GM06990 (cell line): ENCODE results near the gene CYFIP1.
A peak's percentile ranks its signal among the peaks of the same experiment; 100 is the strongest.

ENCODE experiments used
- DNase-seq: peaks from one replicate; pipeline ENCODE4 v3.0.0-alpha.2; 2011; ENCODE audit not compliant: insufficient read length; ENCODE audit errors: extremely low read depth
- H3K27me3 ChIP-seq: replicated peaks from 2 replicates; pipeline ENCODE4 v1.6.0; 2011; ENCODE audit warnings: low read length; ENCODE audit not compliant: control insufficient read depth, insufficient read depth
- H3K36me3 ChIP-seq: 2 replicates; pipeline ENCODE4 v1.5.1; 2011; ENCODE audit warnings: low read length; ENCODE audit not compliant: control insufficient read depth, insufficient read depth
- H3K4me3 ChIP-seq: replicated peaks from 2 replicates; pipeline ENCODE4 v1.5.1; 2011; ENCODE audit warnings: low read depth, mild to moderate bottlenecking, control low read depth, low read length
- CTCF ChIP-seq: IDR thresholded peaks from 2 replicates; pipeline ENCODE4 v1.5.1; 2011; ENCODE audit warnings: low read length, control low read depth, mild to moderate bottlenecking, inconsistent platforms; ENCODE audit not compliant: insufficient read depth, poor library complexity, severe bottlenecking

Gene CYFIP1

GRCh38 chr15:22885120-22885519 lies 95.0 kb downstream of the CYFIP1 start:
- Histone ChIP-seq H3K27me3 (no peaks in the 10 kb centered on the region), H3K4me3 (no peak overlapping the region), H3K36me3 (peaks cover 9% of the 10 kb centered on the region)
- no peak for TF ChIP-seq CTCF
- DNase-seq, result no peak

GRCh38 chr15:22884344-22884743 lies 95.8 kb downstream of the CYFIP1 start:
- H3K36me3 ChIP-seq, result peaks cover 9% of the 10 kb centered on the region
- H3K4me3 ChIP-seq, result no peak overlapping the region
- H3K27me3 ChIP-seq, result no peaks in the 10 kb centered on the region
- peak; percentile 22 for TF ChIP-seq CTCF
- DNase-seq, result no peak

GRCh38 chr15:22883196-22883595 lies 97.0 kb downstream of the CYFIP1 start:
- Histone ChIP-seq H3K4me3 (no peak overlapping the region), H3K36me3 (peaks cover 9% of the 10 kb centered on the region), H3K27me3 (no peaks in the 10 kb centered on the region)
- TF ChIP-seq CTCF, result no peak
- no peak for DNase-seq

GRCh38 chr15:22881739-22882440 lies 98.3 kb downstream of the CYFIP1 start:
- TF ChIP-seq CTCF, result no peak
- Histone ChIP-seq H3K36me3 (peaks cover 14% of the 10 kb centered on the region), H3K4me3 (no peak overlapping the region), H3K27me3 (no peaks in the 10 kb centered on the region)
- DNase-seq, result no peak

DNA sequence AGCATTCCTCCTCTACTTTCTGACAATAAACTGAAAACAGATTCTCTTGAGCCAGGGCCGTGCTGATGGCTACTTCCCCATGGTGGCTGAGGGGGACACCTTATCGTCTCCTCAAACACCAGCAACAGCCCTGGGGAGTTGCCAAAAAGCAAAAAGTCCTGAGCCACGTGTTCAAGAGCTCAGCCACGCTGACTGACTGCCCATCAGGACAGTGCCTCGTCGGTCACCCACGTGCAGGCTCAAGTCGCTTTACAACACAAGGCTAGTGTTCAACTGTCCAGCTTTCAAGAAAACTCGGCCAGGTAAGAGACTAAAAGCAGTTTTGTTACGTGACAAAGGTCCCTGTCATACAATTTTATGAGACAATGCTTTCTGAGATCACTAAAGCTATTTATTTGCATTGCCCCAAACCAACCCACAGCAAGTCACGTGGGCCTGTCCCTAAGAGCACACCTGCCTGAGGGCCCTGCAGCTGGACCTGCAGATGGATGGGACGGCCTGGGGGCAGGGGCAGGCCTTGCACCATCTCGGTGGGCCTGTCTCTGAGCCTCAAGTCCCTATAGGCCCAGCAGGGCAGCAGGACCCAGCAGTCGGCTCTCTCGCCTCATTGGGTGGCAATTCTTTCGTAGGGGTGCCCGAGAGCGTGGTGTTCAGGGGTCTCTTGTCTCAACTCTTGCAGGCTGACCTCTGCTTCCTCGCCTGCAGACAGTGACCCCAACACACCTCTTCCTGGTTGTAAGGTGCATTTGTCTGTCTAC lies 99.0 kb downstream of the CYFIP1 start:
- peaks cover 14% of the 10 kb centered on the region for H3K36me3 ChIP-seq

More for the DNA sequence above, 99.0 kb downstream of the CYFIP1 start:
- H3K27me3 ChIP-seq, result no peaks in the 10 kb centered on the region
- no peak for TF ChIP-seq CTCF
- H3K4me3 ChIP-seq, result no peak overlapping the region
- no peak for DNase-seq
